ENCODE results near the gene RNF214.

RNF214 gene

GRCh38 chr11:117223741-117224689 lies 8.5 kb upstream of the RNF214 start:
- H3K27ac ChIP-seq (ENCODE audit: low read depth, low read length), result no peak overlapping the region
- no peaks in the 10 kb centered on the region for H3K79me2 ChIP-seq (ENCODE audit: control insufficient read depth, low read length)
- H3K4me1 ChIP-seq (ENCODE audit: control insufficient read depth, low read length), result no peaks in the 10 kb centered on the region
- no peaks in the 10 kb centered on the region for H3K9me3 ChIP-seq (ENCODE audit: control insufficient read depth, insufficient read depth, low read length)
- no peaks in the 10 kb centered on the region for H3K9me2 ChIP-seq (replicated peaks; ENCODE audit: control insufficient read depth, low read length)
- peaks cover 68% of the 10 kb centered on the region for H3K36me3 ChIP-seq (ENCODE audit: control insufficient read depth, low read length)
- H4K20me1 ChIP-seq (ENCODE audit: control insufficient read depth, insufficient read depth, low read depth, low read length), result no peaks in the 10 kb centered on the region
- H3K27me3 ChIP-seq (ENCODE audit: control insufficient read depth, low read length), result no peaks in the 10 kb centered on the region
- no peak overlapping the region for H3K4me2 ChIP-seq (ENCODE audit: low read length)
- no peaks in the 10 kb centered on the region for H3F3A ChIP-seq (ENCODE audit: control insufficient read depth, insufficient read depth)
- H3K4me3 ChIP-seq (ENCODE audit: low read length), result no peak overlapping the region
- TF ChIP-seq EZH2phosphoT487 (IDR thresholded peaks at IDR 0.05; ENCODE audit: borderline replicate concordance, low read length), result no peak
- no peak for TF ChIP-seq CTCF (IDR thresholded peaks at IDR 0.05; ENCODE audit: low read depth, low read length, poor library complexity, severe bottlenecking)

- Histone ChIP-seq H3K36me3 (ENCODE audit: control insufficient read depth, low read length) (peaks cover 71% of the 10 kb centered on the region), H3K27ac (ENCODE audit: low read depth, low read length) (no peak overlapping the region), H3K9me3 (ENCODE audit: control insufficient read depth, insufficient read depth, low read length) (no peaks in the 10 kb centered on the region), H3K4me3 (ENCODE audit: low read length) (no peak overlapping the region), H3K79me2 (ENCODE audit: control insufficient read depth, low read length) (peaks cover 13% of the 10 kb centered on the region), H3K4me2 (ENCODE audit: low read length) (no peak overlapping the region), H4K20me1 (ENCODE audit: control insufficient read depth, insufficient read depth, low read depth, low read length) (no peaks in the 10 kb centered on the region), H3F3A (ENCODE audit: control insufficient read depth, insufficient read depth) (no peaks in the 10 kb centered on the region), H3K4me1 (ENCODE audit: control insufficient read depth, low read length) (peaks cover 10% of the 10 kb centered on the region), H3K9me2 (replicated peaks; ENCODE audit: control insufficient read depth, low read length) (no peaks in the 10 kb centered on the region), H3K27me3 (ENCODE audit: control insufficient read depth, low read length) (no peaks in the 10 kb centered on the region)
- TF ChIP-seq CTCF (IDR thresholded peaks at IDR 0.05; ENCODE audit: low read depth, low read length, poor library complexity, severe bottlenecking), result no peak
- TF ChIP-seq EZH2phosphoT487 (IDR thresholded peaks at IDR 0.05; ENCODE audit: borderline replicate concordance, low read length), result no peak
These were observed 6.8 kb upstream of the RNF214 start for GRCh38 chr11:117225553-117226170.

- Histone ChIP-seq H3K27me3 (ENCODE audit: control insufficient read depth, low read length) (no peaks in the 10 kb centered on the region), H3K9me2 (replicated peaks; ENCODE audit: control insufficient read depth, low read length) (no peaks in the 10 kb centered on the region), H3K79me2 (ENCODE audit: control insufficient read depth, low read length) (peaks cover 23% of the 10 kb centered on the region), H3K4me1 (ENCODE audit: control insufficient read depth, low read length) (peaks cover 15% of the 10 kb centered on the region), H3F3A (ENCODE audit: control insufficient read depth, insufficient read depth) (no peaks in the 10 kb centered on the region), H3K9me3 (ENCODE audit: control insufficient read depth, insufficient read depth, low read length) (no peaks in the 10 kb centered on the region), H3K4me3 (ENCODE audit: low read length) (no peak overlapping the region), H3K4me2 (ENCODE audit: low read length) (no peak overlapping the region), H3K36me3 (ENCODE audit: control insufficient read depth, low read length) (peaks cover 66% of the 10 kb centered on the region), H4K20me1 (ENCODE audit: control insufficient read depth, insufficient read depth, low read depth, low read length) (no peaks in the 10 kb centered on the region), H3K27ac (ENCODE audit: low read depth, low read length) (no peak overlapping the region)
- TF ChIP-seq CTCF (IDR thresholded peaks at IDR 0.05; ENCODE audit: low read depth, low read length, poor library complexity, severe bottlenecking), result peak; percentile 71
- no peak for TF ChIP-seq EZH2phosphoT487 (IDR thresholded peaks at IDR 0.05; ENCODE audit: borderline replicate concordance, low read length)
These were observed 5.8 kb upstream of the RNF214 start for GRCh38 chr11:117226388-117227385.
